Activated naive CD8-positive, alpha-beta T cell treated with anti-CD3 and anti-CD28 coated beads, Interleukin-2, amount 10 ng/mL, durations not matched to agents 7 days and 5 days (primary cell): ENCODE results near the gene FBRSL1. TPM values are rescaled to one million over a fixed set of nuclear protein-coding genes. Genes with fewer than 3 reads are reported as not detected.
A peak's percentile ranks its signal among the peaks of the same experiment; 100 is the strongest.

ENCODE experiments used
- ATAC-seq: fragments of 150-1000 bp; cut with Tn5 transposase; one replicate; pipeline ENCODE4 v1.10.0; 2021; ENCODE audit warnings: low read depth, moderate library complexity
- POLR2A ChIA-PET: fragments of 350-600 bp; sonication (Branson Sonifier 250); formaldehyde crosslinking; loops from one replicate; lab custom pipeline; 2021; ENCODE audit warnings: antibody characterized with exemption; lab: Charles Lee
- DNase-seq: peaks from one replicate; pipeline ENCODE4 v3.0.0; 2021
- H3K27ac Mint-ChIP-seq: one replicate; pipeline ENCODE4 v1.8.0; 2022; ENCODE audit warnings: mild to moderate bottlenecking, mixed read lengths
- H3K27me3 Mint-ChIP-seq: one replicate; pipeline ENCODE4 v1.8.0; 2022; ENCODE audit warnings: mild to moderate bottlenecking, moderate library complexity, mixed read lengths
- H3K36me3 Mint-ChIP-seq: one replicate; pipeline ENCODE4 v1.8.0; 2021; ENCODE audit warnings: mild to moderate bottlenecking, mixed read lengths
- H3K4me1 Mint-ChIP-seq: one replicate; pipeline ENCODE4 v1.8.0; 2021; ENCODE audit warnings: mixed read lengths
- H3K4me3 Mint-ChIP-seq: one replicate; pipeline ENCODE4 v1.8.0; 2022; ENCODE audit warnings: mild to moderate bottlenecking, moderate library complexity, mixed read lengths
- H3K9me3 Mint-ChIP-seq: one replicate; pipeline ENCODE4 v1.8.0; 2021; ENCODE audit warnings: mixed read lengths
- total RNA-seq, 2 experiments: library from RNA; stranded (reverse); gene quantifications; one replicate each; pipeline ENCODE4 v1.2.3, GENCODE V29; 2021

FBRSL1 gene
- total RNA-seq, 2 experiments from 2014 or later, result 67.1 to 67.2 TPM

DNA sequence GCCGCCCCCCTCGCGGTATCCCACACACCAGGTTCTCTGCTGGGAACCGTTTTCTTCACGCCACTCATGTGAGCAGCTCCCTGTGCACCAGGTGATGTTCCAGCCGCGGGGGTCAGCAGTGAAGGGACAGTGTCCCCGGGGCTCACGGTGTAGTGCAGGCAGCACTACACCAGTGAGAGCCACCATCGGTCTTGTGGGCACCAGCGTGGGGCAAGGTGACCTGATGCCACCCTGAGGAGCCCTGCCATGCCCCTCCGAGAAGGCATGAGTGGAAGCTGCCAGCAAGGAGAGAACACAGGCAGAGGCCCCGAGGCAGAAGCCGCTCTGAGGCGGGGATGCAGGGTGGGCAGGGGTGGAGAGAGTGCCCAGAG is 11.5 kb upstream of the FBRSL1 start:
- Mint-ChIP-seq H3K27ac (no peak overlapping the region), H3K4me3 (no peak overlapping the region), H3K36me3 (peaks cover 3% of the 10 kb centered on the region), H3K9me3 (no peaks in the 10 kb centered on the region), H3K27me3 (peaks cover 2% of the 10 kb centered on the region), H3K4me1 (peaks cover 21% of the 10 kb centered on the region)
- DNase-seq (no peak), ATAC-seq (no peak)
- POLR2A ChIA-PET, result interaction anchor here (1.8 to 4.0 kb wide), 2 partner anchors 8 to 11 kb away, joined by 7 to 48 read pairs; partner anchors contain the start of gene FBRSL1

DNA sequence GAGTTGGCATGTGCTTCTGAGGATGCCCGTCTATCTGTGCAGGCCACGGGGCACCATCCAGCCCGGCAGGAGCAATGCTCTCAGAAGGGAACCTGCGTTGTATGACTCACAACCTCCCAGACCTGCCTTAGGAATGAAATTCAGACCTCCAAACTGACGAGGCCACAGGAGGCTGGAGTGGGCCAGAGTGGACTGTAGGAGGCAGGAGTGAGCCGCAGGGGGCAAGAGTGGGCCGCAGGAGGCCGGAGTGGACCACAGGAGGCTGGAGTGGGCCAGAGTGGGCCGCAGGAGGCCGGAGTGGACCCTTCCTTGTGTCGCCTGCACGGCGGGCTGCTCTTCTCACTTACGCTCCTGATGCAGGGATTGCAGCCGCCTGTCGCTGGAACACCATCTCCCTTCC is 11.1 kb upstream of the FBRSL1 start:
- no peak for ATAC-seq
- POLR2A ChIA-PET, result interaction anchor here (4.0 kb wide), 1 partner anchor 10 kb away, joined by 48 read pairs; the partner anchor contains the start of gene FBRSL1
- H3K27me3 Mint-ChIP-seq, result peaks cover 2% of the 10 kb centered on the region

GRCh38 chr12:132479291-132479690 is 10.7 kb upstream of the FBRSL1 start:
- Mint-ChIP-seq H3K4me3 (no peak overlapping the region), H3K4me1 (peaks cover 21% of the 10 kb centered on the region), H3K27me3 (peaks cover 2% of the 10 kb centered on the region), H3K36me3 (peaks cover 3% of the 10 kb centered on the region), H3K9me3 (no peaks in the 10 kb centered on the region), H3K27ac (no peak overlapping the region)
- POLR2A ChIA-PET, result no interaction called here
- ATAC-seq, result no peak
- DNase-seq, result no peak

More for the DNA sequence above, 11.1 kb upstream of the FBRSL1 start:
- Mint-ChIP-seq H3K4me3 (no peak overlapping the region), H3K36me3 (peaks cover 3% of the 10 kb centered on the region), H3K9me3 (no peaks in the 10 kb centered on the region), H3K4me1 (peaks cover 21% of the 10 kb centered on the region), H3K27ac (no peak overlapping the region)
- DNase-seq, result no peak

GRCh38 chr12:132479938-132480622 is 9.9 kb upstream of the FBRSL1 start:
- H3K27me3 Mint-ChIP-seq, result peaks cover 2% of the 10 kb centered on the region
- peaks cover 21% of the 10 kb centered on the region for H3K4me1 Mint-ChIP-seq
- H3K4me3 Mint-ChIP-seq, result no peak overlapping the region
- no peak overlapping the region for H3K27ac Mint-ChIP-seq
- DNase-seq (no peak), ATAC-seq (no peak)
- H3K36me3 Mint-ChIP-seq, result peaks cover 3% of the 10 kb centered on the region
- POLR2A ChIA-PET, result no interaction called here
- H3K9me3 Mint-ChIP-seq, result no peaks in the 10 kb centered on the region

DNA sequence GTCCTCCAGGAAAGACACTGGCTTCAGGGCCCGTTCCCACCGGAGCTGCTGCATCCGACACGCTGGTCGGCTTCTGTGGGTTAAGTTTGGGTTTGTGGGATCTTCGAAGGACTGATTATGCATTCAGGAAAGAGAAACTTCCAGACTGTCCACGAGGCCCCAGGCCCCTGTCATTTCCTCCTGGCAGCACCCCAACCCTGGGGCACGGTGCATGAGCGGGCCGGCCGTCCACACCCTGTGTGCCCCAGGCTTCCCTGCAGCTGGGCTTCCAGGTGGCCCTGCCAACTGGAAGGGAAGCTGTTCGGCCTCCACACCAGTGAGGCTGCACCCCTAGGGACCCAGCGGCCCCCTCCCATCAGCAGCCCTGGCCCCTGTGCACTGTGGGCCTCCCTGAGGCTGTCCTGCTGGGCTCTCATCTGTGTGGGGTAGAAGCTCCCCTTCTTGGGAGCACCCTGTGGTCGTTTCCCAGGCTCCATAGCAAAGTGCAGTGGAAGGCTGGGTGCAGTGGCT is 9.3 kb upstream of the FBRSL1 start:
- peaks cover 19% of the 10 kb centered on the region for H3K4me1 Mint-ChIP-seq
- H3K27ac Mint-ChIP-seq, result no peak overlapping the region
- DNase-seq (no peak), ATAC-seq (no peak)
- H3K27me3 Mint-ChIP-seq, result peaks cover 2% of the 10 kb centered on the region
- peaks cover 3% of the 10 kb centered on the region for H3K36me3 Mint-ChIP-seq
- no peak overlapping the region for H3K4me3 Mint-ChIP-seq
- H3K9me3 Mint-ChIP-seq, result no peaks in the 10 kb centered on the region
- POLR2A ChIA-PET, result interaction anchor here (0.7 kb wide), 1 partner anchor 8 kb away, joined by 5 read pairs; no protein-coding TSS in a partner anchor

GRCh38 chr12:132481345-132481744 is 8.6 kb upstream of the FBRSL1 start:
- Mint-ChIP-seq H3K4me1 (peaks cover 17% of the 10 kb centered on the region), H3K4me3 (no peak overlapping the region), H3K9me3 (no peaks in the 10 kb centered on the region), H3K36me3 (no peaks in the 10 kb centered on the region), H3K27ac (peak overlapping the region; percentile 30), H3K27me3 (no peaks in the 10 kb centered on the region)
- DNase-seq, result no peak
- no peak for ATAC-seq
- POLR2A ChIA-PET, result interaction anchor here (0.7 kb wide), 1 partner anchor 9 kb away, joined by 5 read pairs; no protein-coding TSS in a partner anchor

DNA sequence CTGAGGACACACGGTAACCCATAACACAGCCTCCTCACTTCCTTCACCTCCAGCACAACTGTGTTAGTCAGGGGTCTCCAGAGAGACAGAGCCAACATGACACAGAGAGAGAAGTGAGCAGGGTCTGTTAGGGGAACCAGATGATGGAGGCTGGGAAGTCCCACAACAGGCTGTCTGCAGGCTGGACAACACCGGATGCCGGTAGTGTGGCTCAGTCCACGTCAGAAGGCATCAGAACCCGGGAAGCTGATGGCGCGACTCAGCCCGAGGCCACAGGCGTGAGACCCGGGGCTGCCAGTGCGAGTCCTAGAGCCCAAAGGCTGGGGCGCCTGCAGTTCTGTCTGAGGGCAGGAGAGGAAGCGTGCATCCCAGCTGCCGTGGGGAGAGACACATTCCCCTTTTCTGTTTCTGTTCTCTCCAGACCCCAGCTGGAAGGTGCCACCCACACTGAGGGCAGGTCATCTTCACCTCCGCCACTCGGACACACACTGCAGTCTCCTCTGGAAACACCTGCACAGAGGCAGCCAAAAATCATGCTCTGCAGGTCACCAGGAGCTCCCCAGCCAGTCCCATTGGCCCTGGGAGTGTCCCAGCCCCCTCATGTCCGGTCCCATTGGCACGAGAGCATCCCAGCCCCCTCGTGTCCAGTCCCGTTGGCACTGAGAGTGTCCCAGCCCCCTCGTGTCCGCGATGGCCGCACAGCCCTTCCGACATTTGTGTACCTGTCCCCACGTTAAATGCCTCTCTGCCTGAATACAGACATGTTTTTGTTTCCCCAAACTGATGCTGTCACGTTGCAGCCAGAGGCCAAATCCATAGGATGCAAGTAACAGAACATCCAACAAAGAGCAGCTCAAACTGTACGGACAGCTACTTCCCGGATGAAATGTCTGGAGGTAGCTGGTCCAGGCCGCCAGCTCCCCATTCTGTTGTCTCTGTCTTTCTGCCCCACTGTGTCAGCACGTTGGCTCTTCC is 7.9 kb upstream of the FBRSL1 start:
- Mint-ChIP-seq H3K27me3 (no peaks in the 10 kb centered on the region), H3K4me1 (peaks cover 12% of the 10 kb centered on the region), H3K9me3 (no peaks in the 10 kb centered on the region), H3K27ac (peak overlapping the region; percentile 36), H3K4me3 (no peak overlapping the region), H3K36me3 (no peaks in the 10 kb centered on the region)
- no peak for ATAC-seq
- DNase-seq, result no peak
- POLR2A ChIA-PET, result no interaction called here

DNA sequence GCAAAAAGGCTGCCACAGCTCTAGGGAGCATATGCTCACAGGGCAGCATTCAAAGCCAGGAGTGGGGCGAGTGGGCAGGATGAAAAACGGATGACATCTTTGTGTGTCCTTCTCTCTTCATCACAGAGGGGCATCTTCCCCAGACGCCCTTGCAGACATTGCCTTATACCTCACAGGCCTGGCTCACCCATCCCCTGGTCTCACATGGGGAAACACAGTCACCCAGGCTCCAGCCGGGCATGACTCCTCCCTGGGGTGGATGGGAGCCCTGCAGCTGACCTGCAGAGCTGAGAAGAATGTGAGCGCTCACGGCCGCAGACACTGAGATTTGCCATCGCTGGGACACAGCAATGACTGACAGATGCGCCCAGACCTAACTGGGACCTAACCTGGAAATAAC is 7.2 kb upstream of the FBRSL1 start:
- no peaks in the 10 kb centered on the region for H3K9me3 Mint-ChIP-seq
- ATAC-seq, result no peak
- no peak overlapping the region for H3K4me3 Mint-ChIP-seq
- H3K36me3 Mint-ChIP-seq, result no peaks in the 10 kb centered on the region
- DNase-seq, result no peak
- H3K27ac Mint-ChIP-seq, result no peak overlapping the region
- no peaks in the 10 kb centered on the region for H3K27me3 Mint-ChIP-seq
- POLR2A ChIA-PET, result no interaction called here
- H3K4me1 Mint-ChIP-seq, result peaks cover 11% of the 10 kb centered on the region

GRCh38 chr12:132483208-132483607 is 6.7 kb upstream of the FBRSL1 start:
- H3K4me3 Mint-ChIP-seq, result no peak overlapping the region
- DNase-seq, result no peak
- H3K36me3 Mint-ChIP-seq, result no peaks in the 10 kb centered on the region
- POLR2A ChIA-PET, result no interaction called here
- peaks cover 15% of the 10 kb centered on the region for H3K4me1 Mint-ChIP-seq
- H3K27ac Mint-ChIP-seq, result no peak overlapping the region
- H3K27me3 Mint-ChIP-seq, result no peaks in the 10 kb centered on the region
- H3K9me3 Mint-ChIP-seq, result no peaks in the 10 kb centered on the region
- ATAC-seq, result no peak

- no peaks in the 10 kb centered on the region for H3K9me3 Mint-ChIP-seq
- POLR2A ChIA-PET, result no interaction called here
- no peak overlapping the region for H3K27ac Mint-ChIP-seq
- no peak for ATAC-seq
- H3K4me1 Mint-ChIP-seq, result peaks cover 18% of the 10 kb centered on the region
- H3K36me3 Mint-ChIP-seq, result no peaks in the 10 kb centered on the region
- H3K4me3 Mint-ChIP-seq, result no peak overlapping the region
- DNase-seq, result no peak
- no peaks in the 10 kb centered on the region for H3K27me3 Mint-ChIP-seq
Measured at GRCh38 chr12:132483612-132484011, 6.3 kb upstream of the FBRSL1 start.

DNA sequence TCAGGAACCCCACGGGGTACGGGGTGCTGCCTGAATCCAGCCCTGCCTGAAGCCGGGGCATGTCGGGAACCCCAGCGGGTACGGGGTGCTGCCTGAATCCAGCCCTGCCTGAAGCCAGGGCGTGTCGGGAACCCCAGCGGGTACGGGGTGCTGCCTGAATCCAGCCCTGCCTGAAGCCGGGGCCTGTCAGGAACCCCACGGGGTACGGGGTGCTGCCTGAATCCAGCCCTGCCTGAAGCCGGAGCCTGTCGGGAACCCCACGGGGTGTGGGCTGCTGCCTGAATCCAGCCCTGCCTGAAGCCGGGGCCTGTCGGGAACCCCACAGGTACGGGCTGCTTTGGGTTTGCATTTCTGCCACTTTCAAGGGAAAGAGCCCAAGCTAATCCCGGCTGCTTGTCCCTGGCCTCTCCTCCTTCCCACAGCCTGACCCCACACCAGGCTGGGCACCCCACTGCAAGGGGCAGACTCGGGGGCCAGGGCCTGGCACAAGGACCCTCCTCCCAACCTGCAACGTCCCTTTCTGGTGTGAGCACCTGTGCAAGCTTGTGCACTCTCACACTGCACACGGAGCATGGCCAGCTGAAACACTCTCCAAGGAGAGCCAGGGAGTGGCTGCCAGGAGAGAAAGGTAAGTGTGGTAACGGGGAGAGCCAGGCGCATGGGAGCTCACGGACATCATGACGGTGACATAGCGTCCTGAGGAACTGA is 5.6 kb upstream of the FBRSL1 start:
- no peak for ATAC-seq
- no peak overlapping the region for H3K27ac Mint-ChIP-seq
- H3K4me1 Mint-ChIP-seq, result peaks cover 21% of the 10 kb centered on the region
- POLR2A ChIA-PET, result no interaction called here
- no peaks in the 10 kb centered on the region for H3K9me3 Mint-ChIP-seq
- H3K27me3 Mint-ChIP-seq, result no peaks in the 10 kb centered on the region
- DNase-seq, result no peak
- H3K4me3 Mint-ChIP-seq, result no peak overlapping the region
- no peaks in the 10 kb centered on the region for H3K36me3 Mint-ChIP-seq

GRCh38 chr12:132484891-132485441 is 5.0 kb upstream of the FBRSL1 start:
- POLR2A ChIA-PET, result interaction anchor here (1.6 kb wide), 1 partner anchor 7 kb away, joined by 7 read pairs; no protein-coding TSS in a partner anchor
- Mint-ChIP-seq H3K4me1 (peaks cover 21% of the 10 kb centered on the region), H3K27me3 (no peaks in the 10 kb centered on the region), H3K9me3 (no peaks in the 10 kb centered on the region), H3K36me3 (no peaks in the 10 kb centered on the region), H3K27ac (no peak overlapping the region), H3K4me3 (no peak overlapping the region)
- DNase-seq (no peak), ATAC-seq (no peak)
